Transverse colon (tissue), 3 donors: Measurements from ENCODE around the gene CPZ.

ENCODE experiments used
- CTCF ChIP-seq, 5 experiments: fragments of 200-600 bp in 3 of 5; fragments of 450-650 bp in 2 of 5; sonication (generic) in 3 of 5; IDR thresholded peaks; 1 replicate in 2 of 5; 2 replicates in 3 of 5; pipeline ENCODE4 v1.5.1; 2016 to 2017; ENCODE audit warnings: antibody characterized with exemption in 5 of 5, inconsistent platforms in 3 of 5, mild to moderate bottlenecking in 2 of 5, moderate library complexity in 1 of 5
- POLR2A ChIP-seq: fragments of 450-650 bp; IDR thresholded peaks from one replicate; pipeline ENCODE4 v1.6.1; 2016; ENCODE audit warnings: antibody characterized with exemption, mild to moderate bottlenecking, moderate library complexity

GRCh38 chr4:8597319-8597718 is 4.8 kb downstream of the CPZ start:
- no peak for TF ChIP-seq POLR2A
- no peak for TF ChIP-seq CTCF (IDR thresholded peaks at IDR 0.05)
